Measurements from ENCODE around the gene BICD2. TPM values are rescaled to one million over a fixed set of nuclear protein-coding genes. Genes with fewer than 3 reads are reported as not detected.
"Not testable (repeated sequence)": the region's sequence is repeated elsewhere in the genome, so short reads cannot be mapped to it uniquely, and the experiment has no call there.

BICD2 gene
- total and polyA plus RNA-seq, 9 of the 15 experiments (the other 6 are each of a cell fraction or from before 2014, with no cell fraction given), result 3.6 to 23.4 (median 11.8) TPM

DNA sequence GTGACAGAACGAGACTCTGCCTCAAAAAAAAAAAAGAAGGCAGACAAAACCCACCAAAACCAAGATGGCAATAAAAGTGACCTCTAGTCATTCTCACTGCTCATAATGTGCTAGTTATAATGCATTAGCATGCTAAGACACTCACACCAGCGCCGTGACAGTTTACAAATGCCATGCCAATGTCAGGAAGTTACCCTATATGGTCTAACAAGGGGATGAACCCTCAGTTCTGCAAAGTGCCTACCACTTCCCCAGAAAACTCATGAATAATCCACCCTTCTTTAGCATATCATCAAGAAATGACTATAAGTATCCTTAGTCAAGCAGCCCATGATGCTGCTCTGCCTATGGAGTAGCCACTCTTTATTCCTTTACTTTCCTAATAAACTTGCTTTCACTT, 4.7 kb upstream of the BICD2 start:
- BruUV-seq (replicated peaks), result no TSS peak
- no peak for DNase-seq (ENCODE audit: extremely low read depth in 1 of 4, low spot score in 3 of 4)
- ATAC-seq, result no peak
- no peaks in the 10 kb centered on the region for H3K36me3 ChIP-seq (ENCODE audit: control insufficient read depth, insufficient read depth, low read length)
- POLR2A ChIA-PET, result no interaction called here
- H3K4me1 ChIP-seq (replicated peaks in 1 of 2; ENCODE audit: control insufficient read depth in 2 of 2, insufficient read depth in 2 of 2, low read length in 2 of 2), result peaks cover 16 to 20% of the 10 kb centered on the region in 2 experiments
- peaks cover 3% of the 10 kb centered on the region for H3K79me2 ChIP-seq (ENCODE audit: control insufficient read depth, insufficient read depth, low read length)
- in situ Hi-C loops (cut with MboI), result no loop called here
- CTCF ChIA-PET (ENCODE audit: low intra/inter-chr PET ratio), result no interaction called here
- intact Hi-C loops (cut with micrococcal nuclease), result no loop called here
- H3K27me3 ChIP-seq (ENCODE audit: control insufficient read depth in 2 of 2, insufficient read depth in 2 of 2, low read length in 2 of 2), result no peaks in the 10 kb centered on the region
- H3K27ac ChIP-seq (ENCODE audit: extremely low read depth, low read depth, low read length), result no peak overlapping the region
- FAIRE-seq, result no peak
- no peaks in the 10 kb centered on the region for H3K9me1 ChIP-seq (ENCODE audit: control insufficient read depth, insufficient read depth, low read length)
- TF ChIP-seq HCFC1 (IDR thresholded peaks at IDR 0.05; ENCODE audit: low read depth, low read length) (no peak), ETS1 (conservative IDR thresholded peaks at IDR 0.05; ENCODE audit: control insufficient read depth, low read depth, low read length) (no peak), ATF7 (IDR thresholded peaks at IDR 0.05) (no peak), CEBPB (tag; IDR thresholded peaks at IDR 0.05) (no peak)
- no peaks in the 10 kb centered on the region for H3K9me3 ChIP-seq (replicated peaks; ENCODE audit: control insufficient read depth, insufficient read depth, low read depth, low read length)
- no peaks in the 10 kb centered on the region for H4K20me1 ChIP-seq (replicated peaks; ENCODE audit: control insufficient read depth, insufficient read depth, low read length)
- no peak overlapping the region; the same call in 1 of the 2 replicates for H3K4me2 ChIP-seq (ENCODE audit: insufficient read depth, low read length)
- H2AFZ ChIP-seq (ENCODE audit: low read depth, low read length), result no peak overlapping the region
- no peak overlapping the region for H3K9ac ChIP-seq (ENCODE audit: insufficient read depth in 1 of 2, low read depth in 2 of 2, low read length in 2 of 2)
- WGBS (ENCODE audit: insufficient coverage, low coverage, missing lambda C conversion rate), result 85% methylated on average over 2 of the region's 3 CpGs
- H3K4me3 ChIP-seq, result no peak overlapping the region

DNA sequence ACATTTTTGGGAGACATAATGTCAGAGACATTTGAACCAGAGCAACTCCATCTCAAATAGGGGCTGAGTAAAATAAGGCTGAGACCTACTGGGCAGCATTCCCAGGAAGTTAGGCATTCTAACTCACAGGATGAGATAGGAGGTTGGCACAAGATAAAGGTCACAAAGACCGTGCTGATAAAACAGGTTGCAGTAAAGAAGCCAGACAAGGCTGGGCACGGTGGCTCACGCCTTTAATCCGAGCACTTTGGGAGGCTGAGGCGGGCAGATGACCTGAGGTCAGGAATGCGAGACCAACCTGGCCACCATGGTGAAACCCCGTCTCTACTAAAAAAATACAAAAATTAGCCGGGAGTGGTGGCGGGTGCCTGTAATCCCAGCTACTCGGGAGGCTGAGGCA, 4.2 kb upstream of the BICD2 start:
- H3K9me3 ChIP-seq (replicated peaks; ENCODE audit: control insufficient read depth, insufficient read depth, low read depth, low read length); ATAC-seq; H3K79me2 ChIP-seq (ENCODE audit: control insufficient read depth, insufficient read depth, low read length); CTCF ChIA-PET (ENCODE audit: low intra/inter-chr PET ratio); H2AFZ ChIP-seq (ENCODE audit: low read depth, low read length); FAIRE-seq; BruUV-seq (replicated peaks); H3K27me3 ChIP-seq (ENCODE audit: control insufficient read depth in 2 of 2, insufficient read depth in 2 of 2, low read length in 2 of 2); H4K20me1 ChIP-seq (replicated peaks; ENCODE audit: control insufficient read depth, insufficient read depth, low read length); H3K9me1 ChIP-seq (ENCODE audit: control insufficient read depth, insufficient read depth, low read length); H3K9ac ChIP-seq (ENCODE audit: insufficient read depth in 1 of 2, low read depth in 2 of 2, low read length in 2 of 2); H3K36me3 ChIP-seq (ENCODE audit: control insufficient read depth, insufficient read depth, low read length); intact Hi-C loops (cut with micrococcal nuclease); POLR2A ChIA-PET; DNase-seq (ENCODE audit: extremely low read depth in 1 of 4, low spot score in 3 of 4); H3K27ac ChIP-seq (ENCODE audit: extremely low read depth, low read depth, low read length); H3K4me3 ChIP-seq; in situ Hi-C loops (cut with MboI); H3K4me2 ChIP-seq (ENCODE audit: insufficient read depth, low read length): not testable (repeated sequence)
- 70% methylated on average over 7 of the region's 10 CpGs for WGBS (ENCODE audit: insufficient coverage, low coverage, missing lambda C conversion rate)
- H3K4me1 ChIP-seq (replicated peaks in 1 of 2; ENCODE audit: control insufficient read depth in 2 of 2, insufficient read depth in 2 of 2, low read length in 2 of 2), result peaks cover 16 to 25% of the 10 kb centered on the region in 2 experiments
